ENCODE results near the gene GRN. TPM values are rescaled to one million over a fixed set of nuclear protein-coding genes. Genes with fewer than 3 reads are reported as not detected.
A peak's percentile ranks its signal among the peaks of the same experiment; 100 is the strongest.
"Not testable (repeated sequence)": the region's sequence is repeated elsewhere in the genome, so short reads cannot be mapped to it uniquely, and the experiment has no call there.

The GRN gene
- total and polyA plus RNA-seq, 7 experiments from 2014 or later: 49.5 to 374 (median 52.2) TPM

- ATAC-seq (no peak), DNase-seq (no peak)
- peaks cover 4 to 15% (median 13%) of the 10 kb centered on the region in 5 donors for H3K27me3 Mint-ChIP-seq
- H3K27me3 ChIP-seq (ENCODE audit: control insufficient read depth in 2 of 2, insufficient read depth in 2 of 2, low read length in 2 of 2): no peaks in the 10 kb centered on the region
- H3K27ac ChIP-seq (ENCODE audit: low read depth, low read length): no peak overlapping the region
- H3K4me1 Mint-ChIP-seq: peaks cover 5 to 20% (median 12%) of the 10 kb centered on the region in 7 donors
- H3K9me3 ChIP-seq (ENCODE audit: control insufficient read depth in 2 of 3, low read length in 3 of 3): no peaks in the 10 kb centered on the region
- H3K9me3 Mint-ChIP-seq: peaks cover 0 to 5% (median 0%) of the 10 kb centered on the region in 11 donors
- H3K36me3 Mint-ChIP-seq: peaks cover 0 to 7% (median 0%) of the 10 kb centered on the region in 5 donors
- H3K4me3 Mint-ChIP-seq: no peak overlapping the region
- CTCF ChIA-PET: no interaction called here
- POLR2A ChIA-PET: interaction anchor here (1.5 kb wide), 1 partner anchor 10 kb away, joined by 4 read pairs; no protein-coding TSS in a partner anchor
- intact Hi-C loops (cut with micrococcal nuclease): no loop called here
- H3K36me3 ChIP-seq (ENCODE audit: control insufficient read depth in 2 of 3, insufficient read depth in 3 of 3, low read length in 3 of 3): no peaks in the 10 kb centered on the region
- H3K4me3 ChIP-seq (ENCODE audit: low read length): no peak overlapping the region
- no peak overlapping the region for H3K27ac Mint-ChIP-seq
- H3K4me1 ChIP-seq (ENCODE audit: control insufficient read depth in 2 of 2, insufficient read depth in 2 of 2, low read length in 2 of 2): peaks cover 4 to 7% of the 10 kb centered on the region in 2 donors
Measured at GRCh38 chr17:44390250-44390870, 45.3 kb downstream of the GRN start.

GRCh38 chr17:44394112-44394511, 49.0 kb downstream of the GRN start:
- CTCF ChIA-PET: interaction anchor here (0.7 kb wide), 1 partner anchor 1610 kb away, joined by 3 read pairs; no protein-coding TSS in a partner anchor
- DNase-seq; H3K4me3 ChIP-seq (ENCODE audit: low read length); H3K9me3 ChIP-seq (ENCODE audit: control insufficient read depth in 2 of 3, low read length in 3 of 3); H3K4me3 Mint-ChIP-seq; H3K27me3 ChIP-seq (ENCODE audit: control insufficient read depth in 2 of 2, insufficient read depth in 2 of 2, low read length in 2 of 2); POLR2A ChIA-PET; H3K4me1 ChIP-seq (ENCODE audit: control insufficient read depth in 2 of 2, insufficient read depth in 2 of 2, low read length in 2 of 2); ATAC-seq; H3K27ac ChIP-seq (ENCODE audit: low read depth, low read length); intact Hi-C loops (cut with micrococcal nuclease); H3K27me3 Mint-ChIP-seq; H3K9me3 Mint-ChIP-seq: not testable (repeated sequence)
- Mint-ChIP-seq H3K27ac (peak overlapping the region in 1 of 9 donors; percentile 9), H3K36me3 (peaks cover 2 to 24% (median 6%) of the 10 kb centered on the region in 5 donors), H3K4me1 (peaks cover 0 to 16% (median 6%) of the 10 kb centered on the region in 7 donors)
- peaks cover 0 to 18% (median 0%) of the 10 kb centered on the region in 3 experiments for H3K36me3 ChIP-seq (ENCODE audit: control insufficient read depth in 2 of 3, insufficient read depth in 3 of 3, low read length in 3 of 3)

GRCh38 chr17:44394833-44395232, 49.7 kb downstream of the GRN start:
- no peak overlapping the region for H3K4me3 ChIP-seq (ENCODE audit: low read length)
- DNase-seq (no peak), ATAC-seq (no peak)
- CTCF ChIA-PET: no interaction called here
- no peaks in the 10 kb centered on the region for H3K4me1 ChIP-seq (ENCODE audit: control insufficient read depth in 2 of 2, insufficient read depth in 2 of 2, low read length in 2 of 2)
- H3K36me3 Mint-ChIP-seq: peaks cover 6 to 29% (median 9%) of the 10 kb centered on the region in 5 donors
- H3K9me3 ChIP-seq (ENCODE audit: control insufficient read depth in 2 of 3, low read length in 3 of 3): no peaks in the 10 kb centered on the region
- H3K27ac ChIP-seq (ENCODE audit: low read depth, low read length): no peak overlapping the region
- no peak overlapping the region for H3K4me3 Mint-ChIP-seq
- no peaks in the 10 kb centered on the region for H3K27me3 ChIP-seq (ENCODE audit: control insufficient read depth in 2 of 2, insufficient read depth in 2 of 2, low read length in 2 of 2)
- intact Hi-C loops (cut with micrococcal nuclease): no loop called here
- peaks cover 0 to 25% (median 6%) of the 10 kb centered on the region in 3 experiments for H3K36me3 ChIP-seq (ENCODE audit: control insufficient read depth in 2 of 3, insufficient read depth in 3 of 3, low read length in 3 of 3)
- peaks cover 0 to 5% (median 0%) of the 10 kb centered on the region in 11 donors for H3K9me3 Mint-ChIP-seq
- H3K4me1 Mint-ChIP-seq: peaks cover 0 to 9% (median under 1%) of the 10 kb centered on the region in 7 donors
- H3K27ac Mint-ChIP-seq: peak overlapping the region in 1 of 9 donors; percentile 36
- POLR2A ChIA-PET: no interaction called here
- H3K27me3 Mint-ChIP-seq: peaks cover 0 to 1% (median 0%) of the 10 kb centered on the region in 5 donors

- Histone ChIP-seq H3K27me3 (ENCODE audit: control insufficient read depth in 2 of 2, insufficient read depth in 2 of 2, low read length in 2 of 2) (no peaks in the 10 kb centered on the region), H3K27ac (ENCODE audit: low read depth, low read length) (no peak overlapping the region), H3K4me3 (ENCODE audit: low read length) (no peak overlapping the region), H3K9me3 (ENCODE audit: control insufficient read depth in 2 of 3, low read length in 3 of 3) (no peaks in the 10 kb centered on the region), H3K36me3 (ENCODE audit: control insufficient read depth in 2 of 3, insufficient read depth in 3 of 3, low read length in 3 of 3) (peaks cover 8 to 43% (median 12%) of the 10 kb centered on the region in 3 experiments), H3K4me1 (ENCODE audit: control insufficient read depth in 2 of 2, insufficient read depth in 2 of 2, low read length in 2 of 2) (no peaks in the 10 kb centered on the region)
- Mint-ChIP-seq H3K9me3 (peaks cover 0 to 5% (median 0%) of the 10 kb centered on the region in 11 donors), H3K4me3 (no peak overlapping the region), H3K27me3 (no peaks in the 10 kb centered on the region), H3K36me3 (peaks cover 7 to 47% (median 14%) of the 10 kb centered on the region in 5 donors), H3K4me1 (peaks cover 0 to 6% (median 0%) of the 10 kb centered on the region in 7 donors), H3K27ac (no peak overlapping the region)
- ATAC-seq (no peak), DNase-seq (no peak)
- POLR2A ChIA-PET: no interaction called here
- intact Hi-C loops (cut with micrococcal nuclease): no loop called here
- CTCF ChIA-PET: no interaction called here
Measured at GRCh38 chr17:44396946-44397345, 51.8 kb downstream of the GRN start.

GRCh38 chr17:44397479-44398440, 52.7 kb downstream of the GRN start:
- CTCF ChIA-PET: no interaction called here
- H3K4me1 Mint-ChIP-seq: peaks cover 0 to 9% (median 0%) of the 10 kb centered on the region in 7 donors
- intact Hi-C loops (cut with micrococcal nuclease): no loop called here
- H3K36me3 Mint-ChIP-seq: peaks cover 9 to 53% (median 20%) of the 10 kb centered on the region in 5 donors
- Histone ChIP-seq H3K27me3 (ENCODE audit: control insufficient read depth in 2 of 2, insufficient read depth in 2 of 2, low read length in 2 of 2) (no peaks in the 10 kb centered on the region), H3K36me3 (ENCODE audit: control insufficient read depth in 2 of 3, insufficient read depth in 3 of 3, low read length in 3 of 3) (peaks cover 8 to 48% (median 12%) of the 10 kb centered on the region in 3 experiments), H3K27ac (ENCODE audit: low read depth, low read length) (no peak overlapping the region), H3K9me3 (ENCODE audit: control insufficient read depth in 2 of 3, low read length in 3 of 3) (no peaks in the 10 kb centered on the region), H3K4me3 (ENCODE audit: low read length) (no peak overlapping the region), H3K4me1 (ENCODE audit: control insufficient read depth in 2 of 2, insufficient read depth in 2 of 2, low read length in 2 of 2) (no peaks in the 10 kb centered on the region)
- H3K27me3 Mint-ChIP-seq: no peaks in the 10 kb centered on the region
- H3K9me3 Mint-ChIP-seq: peaks cover 0 to 5% (median 0%) of the 10 kb centered on the region in 11 donors
- no peak overlapping the region for H3K4me3 Mint-ChIP-seq
- POLR2A ChIA-PET: no interaction called here
- peak overlapping the region in 1 of 9 donors; percentile 41 for H3K27ac Mint-ChIP-seq
- DNase-seq (no peak), ATAC-seq (no peak)

GRCh38 chr17:44398692-44399691, 53.9 kb downstream of the GRN start:
- H3K36me3 Mint-ChIP-seq: peaks cover 9 to 54% (median 21%) of the 10 kb centered on the region in 5 donors
- H3K27ac ChIP-seq (ENCODE audit: low read depth, low read length): no peak overlapping the region
- H3K27me3 Mint-ChIP-seq: no peaks in the 10 kb centered on the region
- DNase-seq: no peak
- ChIA-PET CTCF (no interaction called here), POLR2A (no interaction called here)
- no peak for ATAC-seq
- no peaks in the 10 kb centered on the region for H3K9me3 Mint-ChIP-seq
- peak overlapping the region in 3 of 9 donors; percentile 26 to 71 (median 62) for H3K27ac Mint-ChIP-seq
- peaks cover 9 to 59% (median 12%) of the 10 kb centered on the region in 3 experiments for H3K36me3 ChIP-seq (ENCODE audit: control insufficient read depth in 2 of 3, insufficient read depth in 3 of 3, low read length in 3 of 3)
- H3K4me1 Mint-ChIP-seq: peaks cover 0 to 6% (median 0%) of the 10 kb centered on the region in 7 donors
- H3K4me3 Mint-ChIP-seq: no peak overlapping the region
- intact Hi-C loops (cut with micrococcal nuclease): no loop called here
- H3K4me3 ChIP-seq (ENCODE audit: low read length): no peak overlapping the region
- H3K27me3 ChIP-seq (ENCODE audit: control insufficient read depth in 2 of 2, insufficient read depth in 2 of 2, low read length in 2 of 2): no peaks in the 10 kb centered on the region
- no peaks in the 10 kb centered on the region for H3K9me3 ChIP-seq (ENCODE audit: control insufficient read depth in 2 of 3, low read length in 3 of 3)
- H3K4me1 ChIP-seq (ENCODE audit: control insufficient read depth in 2 of 2, insufficient read depth in 2 of 2, low read length in 2 of 2): no peaks in the 10 kb centered on the region

All from naive thymus-derived CD4-positive, alpha-beta T cell (primary cell).